WTC11 (cell line): ENCODE results near the gene POU3F3. TPM values are rescaled to one million over a fixed set of nuclear protein-coding genes. Genes with fewer than 3 reads are reported as not detected.

Source experiments
- ATAC-seq: fragments of 200-7000 bp; cut with Tn5 transposase; 2 replicates; pipeline ENCODE4 v1.10.0; 2021; ENCODE audit warnings: mild to moderate bottlenecking, moderate library complexity
- CTCF ChIA-PET: fragments of 300-600 bp; sonication (Branson Sonifier 250); formaldehyde crosslinking; loops from one replicate; lab custom pipeline; 2021; ENCODE audit warnings: antibody characterized with exemption; lab: Charles Lee
- POLR2A ChIA-PET: fragments of 350-600 bp; sonication (Branson Sonifier 250); formaldehyde crosslinking; loops from one replicate; lab custom pipeline; 2021; ENCODE audit warnings: antibody characterized with exemption; lab: Charles Lee
- DNase-seq: peaks from one replicate; pipeline ENCODE4 v3.0.0; 2021; ENCODE audit warnings: low spot score
- H3K27ac Mint-ChIP-seq: 2 replicates; pipeline ENCODE4 v1.8.0; 2021; ENCODE audit warnings: mixed read lengths
- H3K27me3 Mint-ChIP-seq: 2 replicates; pipeline ENCODE4 v1.8.0; 2021; ENCODE audit warnings: low read depth, mild to moderate bottlenecking, moderate library complexity, mixed read lengths
- H3K36me3 Mint-ChIP-seq: 2 replicates; pipeline ENCODE4 v1.8.0; 2021; ENCODE audit warnings: mixed read lengths
- H3K4me1 Mint-ChIP-seq: 2 replicates; pipeline ENCODE4 v1.8.0; 2022; ENCODE audit warnings: mixed read lengths
- H3K4me3 Mint-ChIP-seq: 2 replicates; pipeline ENCODE4 v1.8.0; 2021; ENCODE audit warnings: mild to moderate bottlenecking, moderate library complexity, mixed read lengths
- H3K9me3 Mint-ChIP-seq: 2 replicates; pipeline ENCODE4 v1.8.0; 2021; ENCODE audit warnings: mixed read lengths
- AR ChIP-seq: fragments of 250-450 bp; sonication (Bioruptor Pico); IDR thresholded peaks from 2 replicates; pipeline ENCODE4 v1.9.0; 2021; ENCODE audit warnings: mild to moderate bottlenecking
- ATF3 ChIP-seq: sonication (generic); formaldehyde crosslinking; conservative IDR thresholded peaks from 2 replicates; pipeline ENCODE4 v1.8.1; 2022; ENCODE audit warnings: mild to moderate bottlenecking, missing genetic modification reagents
- E2F5 ChIP-seq: sonication (generic); formaldehyde crosslinking; IDR thresholded peaks from 2 replicates; pipeline ENCODE4 v1.8.1; 2022; ENCODE audit warnings: mild to moderate bottlenecking, moderate library complexity, missing genetic modification reagents
- EMX1 ChIP-seq: fragments of 250-450 bp; sonication (Bioruptor Pico); IDR thresholded peaks from 2 replicates; pipeline ENCODE4 v1.8.0; 2021; ENCODE audit warnings: mild to moderate bottlenecking
- HMGA2 ChIP-seq: fragments of 250-450 bp; sonication (Bioruptor Pico); IDR thresholded peaks from 2 replicates; pipeline ENCODE4 v1.4.0; 2021; ENCODE audit warnings: mild to moderate bottlenecking, moderate library complexity
- JAZF1 ChIP-seq: fragments of 250-450 bp; sonication (Bioruptor Pico); IDR thresholded peaks from 2 replicates; pipeline ENCODE4 v1.9.0; 2021; ENCODE audit warnings: moderate library complexity, mild to moderate bottlenecking, inconsistent platforms
- KAT7 ChIP-seq: sonication (generic); formaldehyde crosslinking; IDR thresholded peaks from 2 replicates; pipeline ENCODE4 v1.8.1; 2023; ENCODE audit warnings: missing genetic modification reagents, mild to moderate bottlenecking, borderline replicate concordance
- MXD4 ChIP-seq: fragments of 250-450 bp; sonication (Bioruptor Pico); IDR thresholded peaks from 2 replicates; pipeline ENCODE4 v1.8.0; 2021; ENCODE audit warnings: mild to moderate bottlenecking, moderate library complexity, borderline replicate concordance
- MYBL2 ChIP-seq: sonication (generic); formaldehyde crosslinking; IDR thresholded peaks from 2 replicates; pipeline ENCODE4 v1.8.1; 2023; ENCODE audit warnings: mild to moderate bottlenecking, moderate library complexity, missing genetic modification reagents
- NR1H2 ChIP-seq: sonication (generic); formaldehyde crosslinking; IDR thresholded peaks from 2 replicates; pipeline ENCODE4 v1.9.0; 2021; ENCODE audit warnings: mild to moderate bottlenecking, moderate library complexity, missing genetic modification reagents
- PRDM15 ChIP-seq: sonication (generic); formaldehyde crosslinking; IDR thresholded peaks from 2 replicates; pipeline ENCODE4 v1.8.0; 2022; ENCODE audit warnings: missing genetic modification reagents
- RELA ChIP-seq: sonication (generic); formaldehyde crosslinking; IDR thresholded peaks from 2 replicates; pipeline ENCODE4 v1.8.1; 2022; ENCODE audit warnings: missing genetic modification reagents, mild to moderate bottlenecking, borderline replicate concordance
- USF2 ChIP-seq: sonication (generic); formaldehyde crosslinking; IDR thresholded peaks from 2 replicates; pipeline ENCODE4 v1.8.1; 2023; ENCODE audit warnings: mild to moderate bottlenecking, missing genetic modification reagents, moderate library complexity
- ZNF232 ChIP-seq: sonication (generic); formaldehyde crosslinking; IDR thresholded peaks from 2 replicates; pipeline ENCODE4 v1.8.0; 2022; ENCODE audit warnings: mild to moderate bottlenecking, missing genetic modification reagents
- ZNF425 ChIP-seq: fragments of 250-450 bp; sonication (Bioruptor Pico); conservative IDR thresholded peaks from 2 replicates; pipeline ENCODE4 v1.9.0; 2021; ENCODE audit warnings: mild to moderate bottlenecking
- ZSCAN18 ChIP-seq: fragments of 250-450 bp; sonication (Bioruptor Pico); IDR thresholded peaks from 2 replicates; pipeline ENCODE4 v2.1.2; 2022; ENCODE audit warnings: mild to moderate bottlenecking, moderate library complexity
- total RNA-seq: library from RNA; stranded (reverse); gene quantifications from 3 replicates; pipeline ENCODE4 v1.2.3, GENCODE V29; 2021

The POU3F3 gene
- total RNA-seq, 1 experiment from 2014 or later: not detected

GRCh38 chr2:104812286-104812685 lies 41.6 kb upstream of the POU3F3 start:
- TF ChIP-seq RELA (CRISPR knock-in tag): no peak
- no peak for TF ChIP-seq ZNF232
- no peak for TF ChIP-seq EMX1
- no peak for TF ChIP-seq NR1H2 (CRISPR knock-in tag)
- TF ChIP-seq KAT7 (CRISPR knock-in tag): no peak
- TF ChIP-seq HMGA2 (CRISPR knock-in tag): no peak
- no peak for TF ChIP-seq ATF3 (CRISPR knock-in tag)
- TF ChIP-seq E2F5 (CRISPR knock-in tag): no peak
- no peak for TF ChIP-seq MYBL2 (CRISPR knock-in tag)
- no peak for TF ChIP-seq AR
- no peak for TF ChIP-seq ZNF425 (CRISPR knock-in tag)
- no peak for TF ChIP-seq JAZF1 (CRISPR knock-in tag)
- no peak for TF ChIP-seq PRDM15 (CRISPR knock-in tag)
- TF ChIP-seq USF2: no peak
- no peak for TF ChIP-seq MXD4 (CRISPR knock-in tag)
- no peak for TF ChIP-seq ZSCAN18
- POLR2A ChIA-PET: no interaction called here
- no peak overlapping the region for H3K4me3 Mint-ChIP-seq
- no peak for DNase-seq
- ATAC-seq: no peak
- H3K27me3 Mint-ChIP-seq: no peaks in the 10 kb centered on the region; the same call in 1 of the 2 replicates
- CTCF ChIA-PET: interaction anchor here (0.7 to 1.7 kb wide), 4 partner anchors 8 to 132 kb away, joined by 3 to 7 read pairs (median 4); no protein-coding TSS in a partner anchor
- H3K27ac Mint-ChIP-seq: no peak overlapping the region
- H3K9me3 Mint-ChIP-seq: peaks cover 26% of the 10 kb centered on the region
- H3K36me3 Mint-ChIP-seq: peaks cover 4% of the 10 kb centered on the region; the same call in 1 of the 2 replicates
- H3K4me1 Mint-ChIP-seq: peaks cover 13% of the 10 kb centered on the region
